C4-2B (cell line): ENCODE measurements around the gene CEACAM19.
"Not testable (repeated sequence)": the region's sequence is repeated elsewhere in the genome, so short reads cannot be mapped to it uniquely, and the experiment has no call there.

ENCODE experiments used
- H3K27ac ChIP-seq: fragments of 450-650 bp; 2 replicates; pipeline ENCODE4 v1.5.1; 2017
- CTCF ChIP-seq: fragments of 450-650 bp; conservative IDR thresholded peaks from 2 replicates; pipeline ENCODE4 v1.5.1; 2017; ENCODE audit warnings: mild to moderate bottlenecking
- ZFX ChIP-seq: fragments of 450-650 bp; IDR thresholded peaks from 2 replicates; pipeline ENCODE4 v1.6.1; 2017

The CEACAM19 gene

GRCh38 chr19:44681992-44682790, 10.9 kb downstream of the CEACAM19 start:
- no peak overlapping the region for H3K27ac ChIP-seq
- TF ChIP-seq CTCF (no peak), ZFX (no peak)

GRCh38 chr19:44682807-44683206, 11.5 kb downstream of the CEACAM19 start:
- TF ChIP-seq ZFX: no peak
- no peak for TF ChIP-seq CTCF
- no peak overlapping the region for H3K27ac ChIP-seq

- TF ChIP-seq ZFX (no peak), CTCF (no peak)
Measured at GRCh38 chr19:44683434-44684210, 12.3 kb downstream of the CEACAM19 start.

GRCh38 chr19:44684396-44684795, 13.1 kb downstream of the CEACAM19 start:
- not testable (repeated sequence) for H3K27ac ChIP-seq

More at GRCh38 chr19:44683434-44684210, 12.3 kb downstream of the CEACAM19 start:
- no peak overlapping the region for H3K27ac ChIP-seq

- H3K27ac ChIP-seq: no peak overlapping the region
- TF ChIP-seq CTCF (no peak), ZFX (no peak)
Measured at GRCh38 chr19:44684892-44685863, 13.9 kb downstream of the CEACAM19 start.

GRCh38 chr19:44685877-44686276, 14.6 kb downstream of the CEACAM19 start:
- no peak overlapping the region for H3K27ac ChIP-seq
- TF ChIP-seq CTCF (no peak), ZFX (no peak)

- H3K27ac ChIP-seq: no peak overlapping the region
- TF ChIP-seq CTCF: no peak
- no peak for TF ChIP-seq ZFX
Measured at GRCh38 chr19:44686896-44687295, 15.6 kb downstream of the CEACAM19 start.
